HepG2 (cell line): Measurements from ENCODE around the gene CXCL6. TPM values are rescaled to one million over a fixed set of nuclear protein-coding genes. Genes with fewer than 3 reads are reported as not detected.
A peak's percentile ranks its signal among the peaks of the same experiment; 100 is the strongest.

Source experiments
- ATAC-seq: fragments of 200-7000 bp; cut with Tn5 transposase; 3 replicates; pipeline ENCODE4 v1.9.1; 2020; ENCODE audit warnings: mild to moderate bottlenecking, moderate library complexity
- BruUV-seq: library from RNA; stranded (reverse); fragments of 400-500 nt; replicated peaks from 2 replicates; lab custom pipeline; 2021; lab: Mats Ljungman, UMichigan
- CTCF ChIA-PET: fragments of 300-600 bp; formaldehyde crosslinking; extraction: SDS; loops from one replicate; lab custom pipeline; 2021; ENCODE audit warnings: low total read pairs, inconsistent platforms, low intra/inter-chr PET ratio; lab: Yijun Ruan, JAX
- POLR2A ChIA-PET: fragments of 350-600 bp; sonication (Branson Sonifier 250); formaldehyde crosslinking; loops from one replicate; lab custom pipeline; 2020; ENCODE audit warnings: antibody characterized with exemption, inconsistent platforms; lab: Yijun Ruan, JAX
- DNase-seq: peaks from one replicate; pipeline ENCODE4 v3.0.0-alpha.2; 2015; ENCODE audit warnings: low spot score
- FAIRE-seq: peaks from 3 replicates; lab custom pipeline; 2011; peaks lifted over from hg19 to GRCh38; lab: Jason Lieb, UNC
- H2AFZ ChIP-seq: one replicate; pipeline ENCODE4 v1.6.1; 2011; ENCODE audit warnings: low read length, inconsistent platforms
- H3K27ac ChIP-seq: fragments of 300-600 bp; 3 replicates; pipeline ENCODE4 v1.8.0; 2011; ENCODE audit warnings: mixed run types, mild to moderate bottlenecking, mixed read lengths, low read length, inconsistent platforms; ENCODE audit not compliant: insufficient read depth; ENCODE audit errors: extremely low read length
- H3K27me3 ChIP-seq, 2 experiments: fragments of 200-600 bp in 1 of 2; 2 replicates in 1 of 2; 3 replicates in 1 of 2; pipeline versions ENCODE4 v1.6.0 to v1.8.0; 2011; ENCODE audit warnings: low read length in 2 of 2, mild to moderate bottlenecking in 2 of 2, moderate library complexity in 2 of 2, inconsistent platforms in 1 of 2; ENCODE audit not compliant: insufficient read depth in 2 of 2, control insufficient read depth in 1 of 2
- H3K36me3 ChIP-seq, 2 experiments: fragments of 200-600 bp in 1 of 2; replicated peaks in 1 of 2; 2 replicates in 1 of 2; 3 replicates in 1 of 2; pipeline versions ENCODE4 v1.5.1 to v1.8.0; 2011; ENCODE audit warnings: low read length in 2 of 2, inconsistent platforms in 1 of 2; ENCODE audit not compliant: insufficient read depth in 2 of 2, control insufficient read depth in 1 of 2
- H3K4me1 ChIP-seq: 2 replicates; pipeline ENCODE4 v1.5.1; 2012; ENCODE audit warnings: low read length, inconsistent platforms; ENCODE audit not compliant: insufficient read depth
- H3K4me2 ChIP-seq: 2 replicates; pipeline ENCODE4 v1.6.0; 2011; ENCODE audit warnings: low read depth, low read length, inconsistent platforms
- H3K4me3 ChIP-seq, 3 experiments: fragments of 200-600 bp in 1 of 3; sonication (generic), shearing (Covaris generic) in 1 of 3; replicated peaks in 1 of 3; 2 replicates each; pipeline ENCODE4 v1.5.1; 2011 to 2016; ENCODE audit warnings: low read length in 3 of 3, inconsistent platforms in 2 of 3, low read depth in 2 of 3, mild to moderate bottlenecking in 2 of 3, control low read depth in 1 of 3, mixed read lengths in 1 of 3; ENCODE audit not compliant: insufficient read depth in 1 of 3
- H3K79me2 ChIP-seq: one replicate; pipeline ENCODE4 v1.6.1; 2011; ENCODE audit warnings: low read length, inconsistent platforms; ENCODE audit not compliant: insufficient read depth
- H3K9ac ChIP-seq: 2 replicates; pipeline ENCODE4 v1.6.0; 2011; ENCODE audit warnings: mild to moderate bottlenecking, low read depth, low read length, inconsistent platforms; ENCODE audit not compliant: insufficient read depth
- H3K9me3 ChIP-seq: 2 replicates; pipeline ENCODE4 v1.5.1; 2012; ENCODE audit warnings: mild to moderate bottlenecking, low read length
- H4K20me1 ChIP-seq: 2 replicates; pipeline ENCODE4 v1.6.0; 2011; ENCODE audit warnings: inconsistent platforms, mild to moderate bottlenecking, low read length, moderate library complexity; ENCODE audit not compliant: insufficient read depth
- HNRNPH1 ChIP-seq: fragments of 200-400 bp; formaldehyde crosslinking; optimal IDR thresholded peaks from 2 replicates; pipeline ENCODE3; 2017; ENCODE audit warnings: mild to moderate bottlenecking, low read depth, low read length
- MAFF ChIP-seq: IDR thresholded peaks from 2 replicates; pipeline ENCODE4 v1.6.1; 2011; ENCODE audit warnings: low read depth, low read length, improper control_type of control experiment
- MAFK ChIP-seq, 2 experiments: IDR thresholded peaks in 1 of 2; conservative IDR thresholded peaks in 1 of 2; 2 replicates each; pipeline ENCODE4 v1.6.1; 2011; ENCODE audit warnings: improper control_type of control experiment in 2 of 2, low read length in 2 of 2
- MBD4 ChIP-seq: IDR thresholded peaks from 2 replicates; pipeline ENCODE4 v1.6.1; 2012; ENCODE audit warnings: low read length, inconsistent platforms, borderline replicate concordance
- MXD4 ChIP-seq: IDR thresholded peaks from 2 replicates; pipeline ENCODE4 v1.6.1; 2016; ENCODE audit warnings: mild to moderate bottlenecking, missing biosample characterization, missing genetic modification reagents
- TAF15 ChIP-seq: fragments of 200-400 bp; formaldehyde crosslinking; IDR thresholded peaks from one replicate; pipeline ENCODE4 v1.6.1; 2018; ENCODE audit warnings: mild to moderate bottlenecking, low read depth, low read length; ENCODE audit not compliant: poor library complexity, severe bottlenecking
- ZEB1 ChIP-seq: IDR thresholded peaks from 2 replicates; pipeline ENCODE4 v1.6.1; 2012; ENCODE audit warnings: mild to moderate bottlenecking, low read depth, inconsistent platforms; ENCODE audit not compliant: insufficient replicate concordance
- ZNF251 ChIP-seq: sonication (generic); formaldehyde crosslinking; IDR thresholded peaks from 2 replicates; pipeline ENCODE4 v1.9.0; 2021; ENCODE audit warnings: mild to moderate bottlenecking, missing genetic modification reagents
- in situ Hi-C: cut with HindIII; loops from 2 replicates; pipeline ENCODE4 v1.10.0; 2017; ENCODE audit warnings: low pct_unique_long_range_greater_than_20kb; ENCODE audit not compliant: extremely low pct_ligation_motif_present
- intact Hi-C: fragments of 100-400 bp; cut with micrococcal nuclease; formaldehyde crosslinking; loops from one replicate; pipeline ENCODE4 v1.10.0; 2022; ENCODE audit not compliant: unreplicated experiment
- polyA plus RNA-seq, 8 experiments: library from polyadenylated mRNA; depleted of rRNA in 3 of 8; stranded (reverse) in 7 of 8; unstranded in 1 of 8; fragments of >200 nt; fragmentation: Illumina TruSeq in 4 of 8; extraction: Trizol in 4 of 8; gene quantifications; 2 replicates each; pipeline versions ENCODE4 v1.2.1 to v1.2.3, GENCODE V29; 2011 to 2016; ENCODE audit warnings: low read depth in 4 of 8, missing spikeins in 1 of 8, mixed read lengths in 1 of 8; ENCODE audit not compliant: insufficient read depth in 1 of 8
- total RNA-seq, 5 experiments: library from RNA; depleted of rRNA; stranded (reverse); fragments of >200 nt; fragmentation: Illumina TruSeq; extraction: Trizol; gene quantifications; 2 replicates each; pipeline ENCODE4 v1.2.3, GENCODE V29; 2016; ENCODE audit warnings: low read depth in 1 of 5
- TF ChIP-seq, protein P1 (sequence below): sonication (generic); formaldehyde crosslinking; IDR thresholded peaks from 2 replicates; pipeline ENCODE4 v1.8.0; 2022; ENCODE audit warnings: missing genetic modification reagents, mild to moderate bottlenecking, borderline replicate concordance
- TF ChIP-seq, protein P2 (sequence below), 2 experiments: IDR thresholded peaks; 2 replicates each; pipeline ENCODE4 v1.6.1; 2011 to 2012; ENCODE audit warnings: low read length in 2 of 2, borderline replicate concordance in 1 of 2, low read depth in 1 of 2, mild to moderate bottlenecking in 1 of 2, moderate library complexity in 1 of 2

CXCL6 gene
- total and polyA plus RNA-seq, 2 of the 13 experiments (the other 11 are each of a cell fraction or from before 2014, with no cell fraction given): not detected

DNA sequence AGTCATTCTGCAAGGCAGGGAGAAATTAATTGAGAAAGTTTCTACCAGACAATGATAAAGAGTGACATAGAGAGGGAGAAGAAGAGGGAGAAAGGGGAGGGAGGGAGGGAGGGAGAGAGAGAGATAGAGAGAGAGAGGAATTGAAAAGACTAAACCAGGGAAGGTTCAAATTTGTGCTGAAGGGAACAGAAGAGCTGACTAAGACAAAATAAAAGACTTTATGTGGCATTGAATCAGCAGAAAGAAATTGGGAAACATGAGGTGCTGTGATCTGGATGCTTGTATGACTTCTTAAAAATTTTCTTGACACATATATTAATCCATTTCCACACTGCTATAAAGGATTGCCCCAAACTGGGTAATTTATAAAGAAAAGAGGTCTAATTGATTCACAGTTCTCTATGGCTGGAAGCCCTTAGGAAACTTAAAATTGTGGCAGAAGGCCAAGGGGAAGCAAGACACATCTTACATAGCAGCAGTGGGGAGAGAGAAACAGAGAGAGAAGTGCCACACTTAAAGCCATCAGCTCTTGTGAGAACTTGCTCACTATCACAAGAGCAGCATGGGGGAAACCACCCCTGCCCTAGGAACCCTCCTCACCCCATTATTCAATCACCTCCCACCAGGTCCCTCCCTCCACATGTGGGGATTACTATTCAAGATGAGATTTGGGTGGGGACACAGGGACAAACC, 13.5 kb upstream of the CXCL6 start:
- DNase-seq (no peak), FAIRE-seq (no peak), ATAC-seq (no peak)
- H3K27ac ChIP-seq: no peak overlapping the region
- H3K4me3 ChIP-seq: no peak overlapping the region
- no peak overlapping the region for H3K9ac ChIP-seq
- H3K4me2 ChIP-seq: no peak overlapping the region
- TF ChIP-seq, protein P1, sequence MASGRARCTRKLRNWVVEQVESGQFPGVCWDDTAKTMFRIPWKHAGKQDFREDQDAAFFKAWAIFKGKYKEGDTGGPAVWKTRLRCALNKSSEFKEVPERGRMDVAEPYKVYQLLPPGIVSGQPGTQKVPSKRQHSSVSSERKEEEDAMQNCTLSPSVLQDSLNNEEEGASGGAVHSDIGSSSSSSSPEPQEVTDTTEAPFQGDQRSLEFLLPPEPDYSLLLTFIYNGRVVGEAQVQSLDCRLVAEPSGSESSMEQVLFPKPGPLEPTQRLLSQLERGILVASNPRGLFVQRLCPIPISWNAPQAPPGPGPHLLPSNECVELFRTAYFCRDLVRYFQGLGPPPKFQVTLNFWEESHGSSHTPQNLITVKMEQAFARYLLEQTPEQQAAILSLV (CRISPR knock-in tag): no peak
- peak in 1 of 2 experiments; percentile 70; a peak in 2 of 4 replicates for TF ChIP-seq MAFK (conservative IDR thresholded peaks at IDR 0.05 in 1 of 2, IDR thresholded peaks at IDR 0.05 in 1 of 2; ENCODE audit: low read length in 2 of 2)
- TF ChIP-seq ZEB1: no peak
- no peak for TF ChIP-seq MBD4
- TF ChIP-seq, protein P2, sequence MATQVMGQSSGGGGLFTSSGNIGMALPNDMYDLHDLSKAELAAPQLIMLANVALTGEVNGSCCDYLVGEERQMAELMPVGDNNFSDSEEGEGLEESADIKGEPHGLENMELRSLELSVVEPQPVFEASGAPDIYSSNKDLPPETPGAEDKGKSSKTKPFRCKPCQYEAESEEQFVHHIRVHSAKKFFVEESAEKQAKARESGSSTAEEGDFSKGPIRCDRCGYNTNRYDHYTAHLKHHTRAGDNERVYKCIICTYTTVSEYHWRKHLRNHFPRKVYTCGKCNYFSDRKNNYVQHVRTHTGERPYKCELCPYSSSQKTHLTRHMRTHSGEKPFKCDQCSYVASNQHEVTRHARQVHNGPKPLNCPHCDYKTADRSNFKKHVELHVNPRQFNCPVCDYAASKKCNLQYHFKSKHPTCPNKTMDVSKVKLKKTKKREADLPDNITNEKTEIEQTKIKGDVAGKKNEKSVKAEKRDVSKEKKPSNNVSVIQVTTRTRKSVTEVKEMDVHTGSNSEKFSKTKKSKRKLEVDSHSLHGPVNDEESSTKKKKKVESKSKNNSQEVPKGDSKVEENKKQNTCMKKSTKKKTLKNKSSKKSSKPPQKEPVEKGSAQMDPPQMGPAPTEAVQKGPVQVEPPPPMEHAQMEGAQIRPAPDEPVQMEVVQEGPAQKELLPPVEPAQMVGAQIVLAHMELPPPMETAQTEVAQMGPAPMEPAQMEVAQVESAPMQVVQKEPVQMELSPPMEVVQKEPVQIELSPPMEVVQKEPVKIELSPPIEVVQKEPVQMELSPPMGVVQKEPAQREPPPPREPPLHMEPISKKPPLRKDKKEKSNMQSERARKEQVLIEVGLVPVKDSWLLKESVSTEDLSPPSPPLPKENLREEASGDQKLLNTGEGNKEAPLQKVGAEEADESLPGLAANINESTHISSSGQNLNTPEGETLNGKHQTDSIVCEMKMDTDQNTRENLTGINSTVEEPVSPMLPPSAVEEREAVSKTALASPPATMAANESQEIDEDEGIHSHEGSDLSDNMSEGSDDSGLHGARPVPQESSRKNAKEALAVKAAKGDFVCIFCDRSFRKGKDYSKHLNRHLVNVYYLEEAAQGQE (IDR thresholded peaks at IDR 0.05; ENCODE audit: borderline replicate concordance in 1 of 2, low read depth in 1 of 2, low read length in 2 of 2): no peak
- no peak for TF ChIP-seq TAF15
- TF ChIP-seq MXD4 (CRISPR knock-in tag): no peak
- no peak for TF ChIP-seq HNRNPH1
- no peak for TF ChIP-seq ZNF251 (CRISPR knock-in tag)
- peak; percentile 53; the same call in 1 of the 2 replicates for TF ChIP-seq MAFF
- H4K20me1 ChIP-seq: no peaks in the 10 kb centered on the region
- ChIA-PET CTCF (no interaction called here), POLR2A (no interaction called here)
- H3K9me3 ChIP-seq: no peaks in the 10 kb centered on the region
- H2AFZ ChIP-seq: no peak overlapping the region
- H3K4me1 ChIP-seq: no peaks in the 10 kb centered on the region
- no peaks in the 10 kb centered on the region for H3K36me3 ChIP-seq
- no peaks in the 10 kb centered on the region for H3K27me3 ChIP-seq
- H3K79me2 ChIP-seq: no peaks in the 10 kb centered on the region
- intact Hi-C loops: no loop called here
- in situ Hi-C loops: no loop called here
- BruUV-seq: no TSS peak
